KBM-7 (cell line): ENCODE data around the gene ABCB4.

ENCODE experiments used
- DNase-seq: peaks from one replicate; pipeline ENCODE4 v3.0.0-alpha.2; 2015
- in situ Hi-C: fragments of 300-500 bp; cut with MboI; formaldehyde crosslinking; loops from 2 replicates; pipeline ENCODE4 v1.14.3; 2020; ENCODE audit warnings: low sequenced_read_pairs, low pct_unique_long_range_greater_than_20kb, mixed read lengths

ABCB4 gene

DNA sequence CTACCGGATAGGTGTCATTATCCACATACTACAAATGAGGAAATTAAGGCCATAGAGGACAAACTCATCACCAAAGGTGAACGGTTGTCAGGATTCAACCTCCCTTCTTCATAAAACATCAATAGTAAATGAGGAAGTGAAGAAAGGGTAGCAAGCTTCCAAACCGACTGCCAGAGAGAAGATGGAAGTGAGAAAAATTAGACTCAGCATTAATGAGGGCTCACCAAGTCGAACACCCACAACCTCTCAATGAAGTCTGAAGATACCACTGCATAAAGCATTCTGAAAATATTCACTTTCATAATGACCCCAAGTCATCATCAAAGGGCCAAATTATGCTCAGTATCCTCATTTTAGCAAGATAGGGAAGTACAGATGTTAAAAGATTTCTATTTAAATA, 29.6 kb downstream of the ABCB4 start:
- in situ Hi-C loops = no loop called here
- peak; percentile 9 for DNase-seq

DNA sequence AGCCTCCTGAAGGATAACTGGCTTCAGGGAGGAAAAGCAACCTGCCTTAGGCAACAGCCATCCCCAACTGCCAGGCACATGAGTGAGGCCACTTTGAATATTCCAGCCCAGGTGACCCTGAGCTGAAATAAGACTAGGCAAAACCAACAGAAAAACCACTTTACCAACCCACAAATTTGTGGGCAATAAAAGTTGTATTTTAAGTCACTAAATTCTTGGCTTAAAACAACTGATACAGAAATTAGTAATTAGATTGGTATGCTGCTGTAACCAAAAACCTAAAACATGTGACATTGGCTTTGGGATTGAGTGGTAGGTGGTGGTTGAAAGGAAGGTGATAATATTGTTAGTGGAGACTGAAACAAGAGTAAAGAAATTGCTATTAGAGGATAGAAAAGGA, 39.9 kb downstream of the ABCB4 start:
- in situ Hi-C loops = no loop called here
- DNase-seq = no peak

DNA sequence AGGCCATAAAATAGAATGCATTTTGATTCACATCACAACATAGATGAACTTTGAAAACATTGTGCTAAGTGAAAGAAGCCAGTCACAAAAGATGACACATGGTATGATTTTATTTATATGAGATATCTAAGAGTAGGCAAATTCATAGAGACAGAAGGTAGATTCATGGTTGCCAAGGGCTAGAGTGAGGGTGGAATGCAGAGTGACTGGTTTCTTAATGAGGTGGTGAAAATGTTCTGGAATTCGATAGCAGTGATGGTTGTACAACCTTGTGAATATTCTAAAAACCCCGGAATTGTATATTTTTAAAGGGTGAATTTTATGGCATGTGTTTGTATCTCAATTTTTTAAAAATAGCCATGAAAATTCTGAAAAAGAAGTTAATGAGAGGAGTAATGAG, 42.9 kb downstream of the ABCB4 start:
- in situ Hi-C loops = no loop called here
- DNase-seq = no peak

DNA sequence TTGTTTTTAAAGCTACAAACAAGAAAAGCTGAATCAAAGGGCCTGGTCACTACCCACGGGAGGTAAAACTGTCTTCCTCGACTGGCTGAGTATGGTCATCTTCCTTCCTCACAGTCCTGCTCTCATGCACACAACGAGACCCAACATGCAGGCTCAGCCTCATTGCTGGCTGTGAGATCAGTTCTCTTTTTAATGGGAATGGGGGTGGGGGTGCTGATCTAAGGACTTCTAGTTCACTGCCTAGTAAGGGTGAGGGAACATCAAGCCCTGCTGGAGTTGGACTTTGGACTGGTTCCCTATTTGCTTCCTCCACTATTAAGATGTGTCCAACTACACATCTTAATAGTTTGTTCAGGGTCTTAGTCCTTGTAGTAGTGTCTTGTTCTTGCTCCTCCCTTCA, 48.2 kb downstream of the ABCB4 start:
- no peak for DNase-seq
- in situ Hi-C loops = no loop called here

DNA sequence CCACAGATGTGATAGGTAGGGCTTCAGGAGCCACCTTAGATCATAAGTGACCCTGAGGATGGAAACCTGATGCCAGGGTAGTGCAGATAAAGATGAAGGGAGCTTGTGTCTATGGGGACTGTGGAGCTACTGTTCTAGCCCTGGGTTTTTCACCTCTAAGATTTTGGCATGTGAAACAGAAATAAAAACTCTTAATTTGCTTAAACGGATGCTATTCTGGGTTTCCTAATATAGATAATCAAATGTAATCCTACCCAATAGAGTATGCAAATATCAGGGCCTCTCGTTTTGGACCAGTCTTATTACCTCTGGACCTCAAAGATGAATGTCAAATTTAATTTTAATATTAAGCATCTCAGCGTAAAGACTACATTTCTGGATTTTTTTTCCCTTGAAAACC, 49.3 kb downstream of the ABCB4 start:
- DNase-seq = no peak
- in situ Hi-C loops = no loop called here

DNA sequence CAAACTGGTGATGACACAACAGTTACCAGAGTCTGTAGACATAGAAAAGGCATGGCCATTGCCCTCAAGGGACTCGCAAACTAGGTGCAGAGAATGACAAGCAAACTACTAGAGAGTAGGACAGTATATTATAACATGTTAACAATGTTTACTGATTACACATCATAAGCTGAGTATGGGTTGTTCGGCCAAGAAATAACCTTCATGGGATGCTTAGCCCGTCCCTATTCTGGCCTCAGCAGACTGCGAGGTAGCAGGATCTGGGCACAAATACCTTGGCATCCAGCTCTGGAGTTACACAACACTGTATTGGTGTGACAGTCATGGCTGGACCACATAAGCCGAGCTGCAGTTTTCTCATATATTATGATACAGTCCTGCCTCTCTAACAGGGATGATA, 51.4 kb downstream of the ABCB4 start:
- DNase-seq = no peak
- in situ Hi-C loops = no loop called here

DNA sequence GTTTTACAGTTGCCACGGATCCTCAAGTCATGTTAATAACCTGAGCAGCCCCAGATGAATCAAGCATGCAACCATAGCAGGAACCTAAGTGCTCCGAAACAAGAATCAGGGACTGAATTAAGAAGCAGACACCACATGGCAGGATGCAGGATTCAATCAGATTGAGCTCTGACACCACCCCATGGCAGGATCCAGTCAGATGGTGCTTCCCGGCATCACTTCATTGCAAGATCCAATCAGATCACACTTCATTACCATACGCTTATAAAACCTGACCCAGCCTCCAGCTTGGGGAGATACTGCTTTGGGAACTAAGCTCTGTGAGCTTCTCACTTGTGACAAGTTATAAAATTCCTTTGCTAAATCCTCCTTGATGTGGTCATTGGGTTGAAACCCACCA, 55.3 kb downstream of the ABCB4 start:
- no peak for DNase-seq
- in situ Hi-C loops = no loop called here

DNA sequence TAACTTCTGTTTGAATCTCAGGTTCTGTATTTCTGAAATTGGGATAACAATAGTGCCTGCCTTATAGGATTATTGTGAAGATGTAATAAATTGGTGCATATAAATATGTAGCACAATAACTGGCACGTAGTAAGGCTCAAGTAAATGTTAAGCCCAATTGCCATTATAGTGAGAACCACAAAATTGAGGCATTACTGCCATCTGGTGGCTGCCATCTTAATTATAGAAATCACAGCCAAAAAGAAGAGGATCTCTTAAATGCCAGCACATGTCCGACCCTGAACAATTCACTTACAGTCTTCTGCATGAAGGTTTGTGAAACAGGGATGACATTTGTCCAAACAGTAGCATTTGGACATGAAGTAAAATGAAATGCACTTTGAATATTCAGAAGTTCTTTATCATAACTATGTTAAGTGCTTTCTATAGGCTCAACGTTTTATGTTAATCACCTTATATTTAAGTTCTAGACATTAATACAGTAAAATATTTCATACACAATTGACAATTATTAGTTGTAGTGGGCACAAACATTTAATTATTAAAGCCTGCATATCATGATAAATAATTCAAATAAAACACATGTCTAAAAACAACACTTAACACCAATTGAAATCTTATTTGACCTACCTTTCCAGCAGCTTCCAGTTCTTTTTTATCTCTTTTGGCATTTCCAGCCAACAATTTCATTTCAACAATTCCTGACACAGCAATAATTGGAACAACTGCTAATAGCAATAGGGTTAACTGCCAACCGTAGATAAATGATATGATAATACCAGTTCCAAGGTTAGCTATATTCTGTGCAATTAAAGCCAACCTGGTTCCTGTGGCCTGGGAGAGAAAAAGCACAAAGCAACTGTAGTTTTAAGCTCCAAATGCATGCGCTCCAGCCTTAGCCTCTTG, 58.5 kb downstream of the ABCB4 start:
- peak; percentile 80 for DNase-seq

DNA sequence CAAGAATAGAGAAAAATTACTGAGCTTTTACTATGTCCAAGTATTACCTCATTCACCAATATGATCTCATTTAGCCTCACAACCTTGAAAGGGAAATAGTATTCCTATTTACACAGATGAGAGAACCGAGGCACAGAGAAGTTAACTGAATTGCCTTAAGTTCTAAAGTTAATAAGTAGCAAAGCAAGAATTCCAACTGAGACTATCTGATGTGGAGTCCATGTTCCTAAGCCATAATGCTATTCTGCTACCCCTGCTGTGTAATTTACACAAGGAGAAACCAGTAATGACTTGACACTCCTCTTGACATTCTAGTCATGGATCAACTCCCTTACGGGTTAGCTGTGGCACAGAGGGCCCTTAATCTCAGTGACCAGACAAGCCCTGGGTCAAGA, 60.7 kb downstream of the ABCB4 start:
- DNase-seq = no peak
- in situ Hi-C loops = no loop called here

More for the DNA sequence above, 58.5 kb downstream of the ABCB4 start:
- in situ Hi-C loops = no loop called here

DNA sequence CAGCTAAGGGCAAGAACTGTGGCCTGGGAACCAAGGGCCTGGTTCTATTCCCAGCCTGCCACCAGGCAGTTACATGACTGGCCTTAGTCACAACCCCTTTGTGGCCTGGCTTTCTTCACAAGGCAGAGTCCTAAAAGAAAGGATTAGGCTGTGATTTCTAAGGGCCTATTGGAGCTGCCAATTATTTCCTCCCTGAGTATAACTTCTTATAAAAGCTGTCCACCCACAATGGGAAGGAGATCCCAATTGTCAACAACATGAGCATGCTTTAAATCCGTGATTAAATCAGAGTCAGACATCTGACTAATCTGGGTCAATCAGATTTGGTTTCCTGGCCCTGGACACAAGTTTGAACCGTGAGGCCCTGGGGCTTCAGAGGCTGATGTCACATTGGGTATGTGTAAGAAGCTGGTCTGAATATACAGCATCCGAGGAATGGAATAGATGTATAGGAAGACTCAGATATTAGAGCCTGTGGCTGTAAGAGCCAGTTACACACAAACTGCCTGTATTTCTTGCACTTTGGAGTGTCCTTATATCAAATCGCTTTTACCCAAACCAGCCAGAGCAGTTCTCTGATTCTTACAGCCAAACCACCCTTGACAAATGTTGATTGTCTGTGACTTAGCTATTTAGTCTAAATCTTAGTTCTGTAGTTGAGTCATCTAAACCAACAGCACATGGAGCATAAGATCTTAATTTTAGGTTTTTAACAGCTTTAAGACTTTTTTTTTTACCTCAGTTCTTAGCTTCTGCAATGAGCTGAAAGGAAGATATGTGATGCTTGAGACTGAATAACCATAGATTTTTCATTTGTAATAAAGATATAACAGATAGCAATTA, 61.3 kb downstream of the ABCB4 start:
- in situ Hi-C loops = no loop called here
- no peak for DNase-seq

DNA sequence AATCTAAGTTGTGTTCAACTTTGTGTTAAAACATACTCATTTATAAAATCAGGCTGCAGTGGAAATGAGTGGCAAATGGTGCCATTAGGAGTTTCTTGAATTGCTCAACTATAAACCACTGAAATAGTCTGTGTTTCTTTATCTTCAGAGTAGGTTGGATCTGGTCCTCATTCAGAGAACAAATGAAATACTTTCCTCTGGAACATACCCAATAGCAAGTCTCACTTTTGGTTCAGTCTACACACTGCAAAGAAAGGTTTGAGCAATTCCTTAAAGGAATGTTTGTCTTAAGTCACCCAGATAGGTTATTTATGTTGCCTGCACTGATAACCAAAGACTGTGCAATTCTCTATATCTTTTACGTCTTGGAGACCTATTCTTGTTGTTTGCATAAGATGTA, 62.5 kb downstream of the ABCB4 start:
- in situ Hi-C loops = no loop called here
- no peak for DNase-seq

DNA sequence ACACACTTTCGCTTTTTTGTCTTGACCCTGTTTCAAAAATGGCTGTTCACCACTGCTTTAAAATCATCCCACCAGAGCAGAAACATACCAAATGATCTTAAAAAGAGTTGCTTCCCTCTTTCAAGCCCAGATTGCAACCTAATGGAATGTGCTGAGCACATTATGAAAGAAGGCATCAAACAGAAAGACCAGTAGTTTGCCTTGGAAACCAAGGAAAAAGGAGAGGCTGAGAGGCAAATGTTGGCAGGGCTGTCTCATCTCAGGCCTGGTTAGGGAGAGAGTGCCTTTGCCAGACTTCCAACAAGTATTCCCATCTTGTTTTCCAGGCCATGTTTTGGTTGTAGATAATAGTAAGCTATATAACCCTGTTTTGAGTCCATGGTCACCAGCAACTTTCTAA, 64.3 kb downstream of the ABCB4 start:
- DNase-seq = no peak
- in situ Hi-C loops = no loop called here

DNA sequence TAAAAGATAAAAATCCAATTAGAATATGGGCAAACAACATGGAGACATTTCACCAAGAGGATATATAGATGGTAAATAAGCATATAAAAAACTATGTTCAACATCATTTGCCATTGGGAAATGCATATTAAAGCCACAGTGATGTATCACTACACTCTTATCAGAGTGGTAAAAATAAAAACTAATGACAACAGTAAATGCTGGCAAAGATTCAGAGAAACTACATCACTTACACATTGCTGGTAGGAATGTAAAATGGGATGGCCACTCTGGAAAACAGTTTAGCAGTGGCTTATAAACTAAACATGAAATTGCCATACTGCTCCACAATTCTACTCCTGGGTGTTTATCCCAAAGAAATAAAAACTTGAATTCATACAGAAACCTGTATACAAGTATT, 70.8 kb downstream of the ABCB4 start:
- no peak for DNase-seq
- in situ Hi-C loops = no loop called here

DNA sequence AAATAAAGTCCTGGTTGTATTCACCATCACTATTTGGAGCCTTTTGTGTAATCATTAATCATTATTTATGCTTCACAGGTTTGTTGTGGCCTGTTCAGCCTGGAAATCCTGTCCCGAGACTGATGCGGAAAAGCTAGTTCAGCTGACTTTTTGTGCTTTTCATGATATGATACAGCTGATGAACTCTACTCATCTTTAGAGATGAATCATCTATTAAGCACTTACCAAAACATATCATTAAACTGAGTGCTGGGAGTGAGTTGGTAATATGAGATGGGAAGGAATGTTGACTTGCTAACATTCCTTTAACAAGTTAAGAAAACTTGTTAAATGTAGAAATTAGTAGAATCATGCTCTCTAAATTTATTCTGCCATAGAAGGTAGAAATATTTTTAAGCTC, 77.0 kb downstream of the ABCB4 start:
- in situ Hi-C loops = no loop called here

DNA sequence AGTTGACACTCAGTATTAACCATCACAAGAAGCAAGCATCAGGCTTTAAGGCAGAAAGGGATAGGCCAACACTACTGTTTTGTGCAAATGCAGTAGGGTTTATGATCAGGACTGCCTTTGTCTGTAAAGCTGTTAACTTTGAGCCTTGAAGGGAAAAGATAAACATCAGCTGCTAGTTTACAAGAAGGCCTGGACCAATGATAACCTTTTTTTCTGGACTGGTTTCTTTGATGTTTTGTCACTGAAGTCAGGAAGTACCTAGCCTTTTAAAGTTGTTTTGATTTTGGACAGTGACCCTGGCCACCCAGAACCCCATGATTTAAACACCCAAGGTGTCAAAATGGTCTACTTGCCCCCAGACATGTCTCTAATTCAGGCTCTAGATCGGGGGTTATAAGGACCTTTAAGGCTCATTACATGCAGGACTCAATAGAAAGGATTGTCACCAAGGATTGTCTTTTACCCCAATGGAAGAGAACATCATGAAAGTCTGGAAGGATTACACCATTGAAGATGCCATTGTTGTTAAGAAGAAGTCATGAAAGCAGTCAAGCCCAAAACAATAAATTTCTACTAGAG, 79.9 kb downstream of the ABCB4 start:
- in situ Hi-C loops = no loop called here
- no peak for DNase-seq

More for the DNA sequence above, 77.0 kb downstream of the ABCB4 start:
- DNase-seq = no peak

DNA sequence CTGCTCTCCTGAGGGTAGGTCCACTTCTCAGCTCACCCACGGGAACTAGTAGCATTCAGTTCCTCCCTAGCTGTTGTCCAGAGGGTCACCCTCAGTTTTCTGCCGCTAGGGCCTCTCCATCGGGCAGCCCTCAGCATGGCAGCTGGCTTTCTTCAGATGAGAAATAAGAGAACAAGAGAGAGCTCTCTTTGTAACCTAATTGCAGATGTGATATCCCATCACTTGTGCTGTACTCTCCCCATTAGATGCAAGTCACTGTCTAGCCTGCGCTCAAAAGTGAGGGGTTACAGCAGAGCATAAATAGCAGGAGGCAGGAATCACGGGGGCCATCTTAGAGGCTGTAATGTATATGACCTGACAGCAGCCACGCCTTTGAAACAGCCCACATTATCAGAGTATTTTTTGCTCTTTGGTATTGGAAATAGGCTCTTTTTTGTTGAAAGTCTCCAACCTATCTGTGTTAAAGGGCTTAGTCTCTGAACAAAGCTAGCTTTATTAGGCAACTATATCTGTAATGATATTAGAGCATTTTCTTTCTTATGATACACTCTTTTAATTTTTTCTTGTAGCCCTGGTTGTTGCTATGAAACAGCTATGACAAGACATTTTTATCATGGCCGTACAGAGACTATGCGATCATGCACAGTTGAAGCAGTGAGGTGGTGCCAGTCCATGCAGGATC, 84.3 kb downstream of the ABCB4 start:
- DNase-seq = no peak
- in situ Hi-C loops = no loop called here

DNA sequence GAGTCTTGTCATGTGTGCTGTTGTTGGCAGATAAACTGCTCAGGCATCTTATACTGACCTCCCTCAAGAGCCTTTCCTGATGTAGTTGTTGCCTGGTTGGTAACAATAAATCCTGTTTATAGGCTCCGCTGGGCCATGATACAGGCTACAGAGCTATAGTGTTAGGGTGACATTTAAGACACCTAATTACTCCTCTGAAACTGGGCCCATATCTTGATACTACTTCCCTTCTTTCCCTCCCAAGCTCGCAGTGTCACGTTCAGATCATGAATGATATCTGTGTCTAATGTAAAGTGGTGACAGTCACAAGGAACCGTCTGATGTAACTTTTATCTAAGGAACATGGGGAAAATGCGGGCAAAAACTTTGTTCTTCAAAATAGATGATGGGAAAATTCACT, 94.6 kb downstream of the ABCB4 start:
- in situ Hi-C loops = no loop called here
- no peak for DNase-seq

DNA sequence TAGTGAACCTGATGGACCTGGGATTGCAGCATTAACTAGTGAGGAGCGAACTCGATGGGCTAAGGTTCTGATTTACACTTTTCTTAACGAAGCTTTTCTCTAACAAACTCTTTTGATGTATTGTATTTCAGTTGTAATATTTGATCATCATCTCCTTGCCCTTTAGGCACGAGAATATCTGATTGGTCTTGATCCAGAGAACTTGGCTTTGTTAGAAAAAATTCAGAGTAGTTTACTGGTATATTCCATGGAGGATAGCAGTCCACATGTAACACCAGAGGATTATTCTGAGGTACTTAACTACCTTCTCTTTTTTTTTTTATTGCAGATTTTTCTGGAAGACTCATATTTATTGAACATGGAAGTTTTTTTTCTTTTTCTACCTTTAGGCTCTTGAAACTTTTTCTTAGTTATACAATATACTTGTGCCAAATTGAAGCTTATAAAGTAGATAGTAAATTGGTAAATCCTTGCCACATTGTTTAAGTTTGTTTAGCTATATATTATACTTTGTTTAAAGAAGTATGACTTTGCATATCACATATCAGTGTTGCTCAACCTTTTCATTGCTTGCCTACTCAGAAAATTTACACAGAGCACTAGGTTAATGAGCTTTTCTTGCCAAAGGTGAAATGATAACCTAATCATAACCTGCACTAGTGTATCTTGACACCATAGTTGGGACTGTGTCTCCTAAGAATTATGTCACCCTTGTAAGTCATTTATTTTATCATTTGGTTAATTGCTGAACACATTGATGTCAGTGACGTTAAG, 99.6 kb downstream of the ABCB4 start:
- in situ Hi-C loops = no loop called here
- DNase-seq = no peak

DNA sequence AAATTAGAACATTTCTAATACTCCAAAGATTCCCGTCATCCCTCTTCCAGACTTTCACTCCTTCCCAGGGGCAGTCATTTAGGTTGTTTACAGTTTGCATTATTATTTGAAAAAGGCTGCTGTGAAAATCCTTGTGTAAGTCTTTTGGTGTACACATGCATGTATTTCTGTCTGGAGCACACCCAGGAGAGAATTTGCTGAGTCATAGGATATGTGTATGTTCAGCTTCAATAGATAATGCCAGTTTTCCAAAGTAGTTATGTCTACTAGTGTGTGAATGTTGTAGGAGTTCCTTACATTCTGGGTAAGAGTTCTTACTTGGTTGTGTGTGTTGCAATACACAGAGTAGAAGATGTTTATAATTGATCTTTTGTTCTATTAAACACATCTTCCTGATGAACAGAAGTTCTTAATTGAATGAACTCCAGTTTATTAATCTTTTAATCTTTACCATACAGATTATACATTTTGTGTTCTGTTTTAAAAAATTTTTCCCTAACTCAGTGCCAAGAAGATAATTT, 104.8 kb downstream of the ABCB4 start:
- in situ Hi-C loops = no loop called here
- no peak for DNase-seq
